H9 (cell line): Measurements from ENCODE around the gene EMC8. TPM values are rescaled to one million over a fixed set of nuclear protein-coding genes. Genes with fewer than 3 reads are reported as not detected.

Experiments
- DNase-seq: peaks from one replicate; pipeline ENCODE4 v3.0.0-alpha.2; 2017
- H2AFZ ChIP-seq: one replicate; pipeline ENCODE4 v1.6.1; 2013; ENCODE audit warnings: mild to moderate bottlenecking, low read length, control low read depth, moderate library complexity
- H2AK5ac ChIP-seq: 2 replicates; pipeline ENCODE4 v1.6.1; 2013; ENCODE audit warnings: low read length, control low read depth, mixed read lengths; ENCODE audit not compliant: insufficient read length
- H2BK120ac ChIP-seq: one replicate; pipeline ENCODE4 v1.6.1; 2013; ENCODE audit warnings: low read depth, mild to moderate bottlenecking, low read length, control low read depth, inconsistent platforms; ENCODE audit not compliant: poor library complexity, severe bottlenecking
- H2BK12ac ChIP-seq: 2 replicates; pipeline ENCODE4 v1.6.1; 2013; ENCODE audit warnings: low read length, control low read depth, mixed read lengths, low read depth; ENCODE audit not compliant: insufficient read length
- H2BK15ac ChIP-seq: 2 replicates; pipeline ENCODE4 v1.6.1; 2013; ENCODE audit warnings: low read depth, low read length, control low read depth
- H2BK20ac ChIP-seq: one replicate; pipeline ENCODE4 v1.6.1; 2013; ENCODE audit warnings: low read depth, mild to moderate bottlenecking, low read length, control low read depth, inconsistent platforms; ENCODE audit not compliant: poor library complexity, severe bottlenecking
- H2BK5ac ChIP-seq: 2 replicates; pipeline ENCODE4 v1.6.1; 2013; ENCODE audit warnings: low read length, control low read depth, mixed read lengths; ENCODE audit not compliant: insufficient read length
- H3K14ac ChIP-seq: 2 replicates; pipeline ENCODE4 v1.6.1; 2013; ENCODE audit warnings: low read length, control low read depth; ENCODE audit not compliant: insufficient read depth
- H3K18ac ChIP-seq: 2 replicates; pipeline ENCODE4 v1.6.1; 2013; ENCODE audit warnings: low read depth, mild to moderate bottlenecking, mixed read lengths, low read length, control low read depth; ENCODE audit not compliant: insufficient read length
- H3K23ac ChIP-seq: 2 replicates; pipeline ENCODE4 v1.6.1; 2013; ENCODE audit warnings: low read length, control low read depth, mixed read lengths, low read depth; ENCODE audit not compliant: insufficient read length
- H3K23me2 ChIP-seq: 2 replicates; pipeline ENCODE4 v1.6.1; 2013; ENCODE audit warnings: low read depth, mild to moderate bottlenecking, mixed read lengths, low read length, control low read depth; ENCODE audit not compliant: insufficient read length, poor library complexity, severe bottlenecking
- H3K27ac ChIP-seq: 2 replicates; pipeline ENCODE4 v1.5.1; 2013; ENCODE audit warnings: low read length, control low read depth, mixed read lengths, low read depth; ENCODE audit not compliant: insufficient read length
- H3K27me3 ChIP-seq: 2 replicates; pipeline ENCODE4 v1.6.1; 2013; ENCODE audit warnings: low read length, control low read depth, inconsistent platforms; ENCODE audit not compliant: insufficient read depth
- H3K4ac ChIP-seq: 2 replicates; pipeline ENCODE4 v1.6.1; 2013; ENCODE audit warnings: low read depth, mild to moderate bottlenecking, control low read depth, inconsistent platforms, low read length, moderate library complexity
- H3K4me1 ChIP-seq: 2 replicates; pipeline ENCODE4 v1.6.1; 2013; ENCODE audit warnings: low read length, control low read depth, inconsistent platforms; ENCODE audit not compliant: insufficient read depth
- H3K4me2 ChIP-seq: 2 replicates; pipeline ENCODE4 v1.6.1; 2013; ENCODE audit warnings: low read length, control low read depth, mixed read lengths; ENCODE audit not compliant: insufficient read length, insufficient read depth
- H3K56ac ChIP-seq: 2 replicates; pipeline ENCODE4 v1.6.1; 2013; ENCODE audit warnings: low read depth, mild to moderate bottlenecking, mixed read lengths, low read length, control low read depth; ENCODE audit not compliant: insufficient read length
- H3K79me1 ChIP-seq: 2 replicates; pipeline ENCODE4 v1.6.1; 2013; ENCODE audit warnings: low read depth, mild to moderate bottlenecking, moderate library complexity, low read length, control low read depth, inconsistent platforms; ENCODE audit not compliant: insufficient read depth, poor library complexity, severe bottlenecking
- H3K79me2 ChIP-seq: 2 replicates; pipeline ENCODE4 v1.6.1; 2013; ENCODE audit warnings: low read length, control low read depth, inconsistent platforms; ENCODE audit not compliant: insufficient read depth
- H3K9ac ChIP-seq: 2 replicates; pipeline ENCODE4 v1.6.1; 2013; ENCODE audit warnings: low read length, control low read depth, mixed read lengths; ENCODE audit not compliant: insufficient read length; ENCODE audit errors: extremely low read depth
- H3K9me3 ChIP-seq: one replicate; pipeline ENCODE4 v1.6.1; 2013; ENCODE audit warnings: low read depth, low read length, inconsistent platforms; ENCODE audit not compliant: control insufficient read depth
- H3T11ph ChIP-seq: one replicate; pipeline ENCODE4 v1.6.1; 2013; ENCODE audit warnings: mild to moderate bottlenecking, low read length, control low read depth, inconsistent platforms
- H4K20me1 ChIP-seq: one replicate; pipeline ENCODE4 v1.6.1; 2013; ENCODE audit not compliant: control insufficient read depth, insufficient read length, insufficient read depth
- H4K5ac ChIP-seq: 2 replicates; pipeline ENCODE4 v1.6.1; 2013; ENCODE audit warnings: low read depth, mild to moderate bottlenecking, mixed read lengths, low read length, control low read depth; ENCODE audit not compliant: insufficient read length
- H4K8ac ChIP-seq: replicated peaks from 2 replicates; pipeline ENCODE4 v1.6.1; 2013; ENCODE audit warnings: low read length, control low read depth, mixed read lengths, low read depth; ENCODE audit not compliant: insufficient read length
- H4K91ac ChIP-seq: 2 replicates; pipeline ENCODE4 v1.6.1; 2013; ENCODE audit warnings: low read depth, mild to moderate bottlenecking, moderate library complexity, mixed read lengths, low read length, control low read depth; ENCODE audit not compliant: insufficient read length
- H3K27ac Mint-ChIP-seq, 3 experiments: 2 replicates in 2 of 3; 3 replicates in 1 of 3; pipeline ENCODE4 v1.8.0; 2020 to 2021; ENCODE audit warnings: mixed read lengths in 3 of 3, mild to moderate bottlenecking in 1 of 3, moderate library complexity in 1 of 3
- H3K27me3 Mint-ChIP-seq: 2 replicates; pipeline ENCODE4 v1.8.0; 2021; ENCODE audit warnings: low read depth, mild to moderate bottlenecking, moderate library complexity, mixed read lengths
- H3K36me3 Mint-ChIP-seq, 3 experiments: 2 replicates in 2 of 3; 3 replicates in 1 of 3; pipeline ENCODE4 v1.8.0; 2020 to 2021; ENCODE audit warnings: low read depth in 3 of 3, mixed read lengths in 3 of 3; ENCODE audit not compliant: insufficient read depth in 1 of 3
- H3K4me1 Mint-ChIP-seq, 2 experiments: 2 replicates each; pipeline ENCODE4 v1.8.0; 2020; ENCODE audit warnings: mixed read lengths in 2 of 2
- H3K4me3 Mint-ChIP-seq, 2 experiments: 2 replicates in 1 of 2; 3 replicates in 1 of 2; pipeline ENCODE4 v1.8.0; 2020 to 2021; ENCODE audit warnings: mild to moderate bottlenecking in 2 of 2, mixed read lengths in 2 of 2, moderate library complexity in 1 of 2
- H3K9me3 Mint-ChIP-seq, 2 experiments: 2 replicates in 1 of 2; 3 replicates in 1 of 2; pipeline ENCODE4 v1.8.0; 2020; ENCODE audit warnings: mild to moderate bottlenecking in 2 of 2, mixed read lengths in 2 of 2, moderate library complexity in 1 of 2
- WGBS: extraction: QIAGEN DNeasy Blood & Tissue Kit; methylation state at CpG from one replicate; pipeline ENCODE4 v1.1.7; 2013; ENCODE audit warnings: missing lambda C conversion rate, low lambda C conversion rate, mixed read lengths; ENCODE audit not compliant: insufficient read length; ENCODE audit errors: extremely low coverage; 5-methylcytosine and 5-hydroxymethylcytosine counted together
- total RNA-seq: library from RNA; stranded (reverse); gene quantifications from 2 replicates; pipeline ENCODE4 v1.2.1, GENCODE V29; 2021
- TF ChIP-seq, protein P1 (sequence below): fragments of 200-600 bp; sonication (generic); conservative IDR thresholded peaks from 3 replicates; pipeline ENCODE4 v1.8.0; 2021; ENCODE audit warnings: antibody characterized with exemption, mild to moderate bottlenecking

EMC8 gene
- total RNA-seq, 1 experiment from 2014 or later, result 52.3 TPM

DNA sequence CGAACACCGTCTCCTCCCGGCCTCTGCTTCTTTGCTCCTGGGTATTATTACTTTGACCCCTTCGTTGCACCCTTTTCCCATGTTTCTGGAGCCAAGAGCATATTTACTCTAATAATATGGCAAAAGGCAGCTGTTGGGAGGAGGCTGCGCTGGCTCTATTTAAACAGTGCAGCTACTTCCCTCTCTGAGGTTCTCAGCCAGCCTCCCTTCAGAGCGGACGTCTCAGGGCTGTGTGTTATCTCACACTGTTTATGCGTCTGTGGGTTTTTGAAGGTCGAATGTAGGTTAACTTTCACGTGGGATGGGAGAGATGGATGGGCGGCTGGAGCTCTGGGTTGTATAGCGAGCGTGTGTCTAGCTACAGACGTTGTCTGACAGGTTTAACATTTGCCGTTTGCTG is 45.4 kb upstream of the EMC8 start:
- H3K4ac ChIP-seq, result no peak overlapping the region
- no peak overlapping the region for H3K9ac ChIP-seq
- no peaks in the 10 kb centered on the region for H3K4me1 ChIP-seq
- DNase-seq, result no peak
- no peaks in the 10 kb centered on the region; the same call in 1 of the 2 replicates for H3K27me3 ChIP-seq
- Mint-ChIP-seq H3K4me1 (no peaks in the 10 kb centered on the region; a peak in 1 of 4 replicates), H3K4me3 (no peak overlapping the region), H3K36me3 (no peaks in the 10 kb centered on the region), H3K9me3 (no peaks in the 10 kb centered on the region), H3K27me3 (peaks cover 9% of the 10 kb centered on the region), H3K27ac (peak overlapping the region in 1 of 3 experiments; percentile 1; a peak in 1 of 7 replicates)
- H3K56ac ChIP-seq, result no peak overlapping the region
- H3K4me2 ChIP-seq, result no peak overlapping the region
- H3K23me2 ChIP-seq, result no peaks in the 10 kb centered on the region
- H3K23ac ChIP-seq, result no peak overlapping the region
- TF ChIP-seq, protein P1, sequence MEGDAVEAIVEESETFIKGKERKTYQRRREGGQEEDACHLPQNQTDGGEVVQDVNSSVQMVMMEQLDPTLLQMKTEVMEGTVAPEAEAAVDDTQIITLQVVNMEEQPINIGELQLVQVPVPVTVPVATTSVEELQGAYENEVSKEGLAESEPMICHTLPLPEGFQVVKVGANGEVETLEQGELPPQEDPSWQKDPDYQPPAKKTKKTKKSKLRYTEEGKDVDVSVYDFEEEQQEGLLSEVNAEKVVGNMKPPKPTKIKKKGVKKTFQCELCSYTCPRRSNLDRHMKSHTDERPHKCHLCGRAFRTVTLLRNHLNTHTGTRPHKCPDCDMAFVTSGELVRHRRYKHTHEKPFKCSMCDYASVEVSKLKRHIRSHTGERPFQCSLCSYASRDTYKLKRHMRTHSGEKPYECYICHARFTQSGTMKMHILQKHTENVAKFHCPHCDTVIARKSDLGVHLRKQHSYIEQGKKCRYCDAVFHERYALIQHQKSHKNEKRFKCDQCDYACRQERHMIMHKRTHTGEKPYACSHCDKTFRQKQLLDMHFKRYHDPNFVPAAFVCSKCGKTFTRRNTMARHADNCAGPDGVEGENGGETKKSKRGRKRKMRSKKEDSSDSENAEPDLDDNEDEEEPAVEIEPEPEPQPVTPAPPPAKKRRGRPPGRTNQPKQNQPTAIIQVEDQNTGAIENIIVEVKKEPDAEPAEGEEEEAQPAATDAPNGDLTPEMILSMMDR, result no peak
- no peak overlapping the region for H2BK20ac ChIP-seq
- H2BK15ac ChIP-seq, result no peak overlapping the region
- H2AFZ ChIP-seq, result no peak overlapping the region
- no peak overlapping the region for H2AK5ac ChIP-seq
- H4K91ac ChIP-seq, result no peak overlapping the region
- H3T11ph ChIP-seq, result no peak overlapping the region
- no peak overlapping the region for H4K5ac ChIP-seq
- H4K8ac ChIP-seq, result no peak overlapping the region
- no peaks in the 10 kb centered on the region for H3K79me2 ChIP-seq
- no peaks in the 10 kb centered on the region for H4K20me1 ChIP-seq
- no peak overlapping the region for H2BK5ac ChIP-seq
- no peaks in the 10 kb centered on the region for H3K9me3 ChIP-seq
- H2BK12ac ChIP-seq, result no peak overlapping the region
- H3K14ac ChIP-seq, result no peak overlapping the region
- H3K18ac ChIP-seq, result no peak overlapping the region
- no peak overlapping the region for H3K27ac ChIP-seq
- H3K79me1 ChIP-seq, result no peaks in the 10 kb centered on the region
- no CpG with 5 or more reads among the region's 15 CpGs for WGBS
- H2BK120ac ChIP-seq, result no peak overlapping the region
